NCI-H1436 (cell line): ENCODE data around the gene DDT.
"Not testable (repeated sequence)": the region's sequence is repeated elsewhere in the genome, so short reads cannot be mapped to it uniquely, and the experiment has no call there.

Source experiments
- DNase-seq: peaks from one replicate; lab custom pipeline; 2025; lab: John Stamatoyannopoulos, UW

DDT gene

DNA sequence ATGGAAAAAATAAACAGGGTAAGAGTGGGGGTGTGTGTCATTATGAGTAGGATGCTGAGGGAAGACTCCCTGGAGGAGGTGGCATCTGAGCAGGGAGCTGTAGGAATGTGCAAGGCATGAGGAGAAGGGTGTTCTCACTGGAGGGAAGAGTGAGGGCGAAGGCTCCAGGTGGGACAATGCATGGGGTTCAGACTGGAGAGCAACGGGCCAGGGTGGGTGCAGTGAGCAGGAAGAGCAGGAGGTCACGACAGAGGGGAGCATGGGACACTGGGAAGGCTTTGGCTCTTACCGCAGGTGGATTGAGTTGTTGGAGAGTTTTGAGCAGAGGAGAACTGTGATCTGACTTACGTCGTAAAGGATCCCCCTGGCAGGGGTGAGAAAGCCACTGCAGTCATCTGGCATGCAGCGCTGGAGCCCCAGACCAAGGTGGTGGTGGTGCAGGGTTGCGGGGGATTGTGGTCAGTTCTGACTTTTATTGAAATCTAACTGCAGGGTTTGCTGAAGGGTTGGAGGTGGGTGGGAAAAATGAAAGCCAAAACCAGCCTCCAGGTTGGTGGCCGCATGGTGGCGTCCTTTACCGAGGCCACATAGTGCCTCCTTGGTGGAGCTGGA lies 21.3 kb downstream of the DDT start:
- not testable (repeated sequence) for DNase-seq

GRCh38 chr22:23951383-23951782 lies 22.9 kb downstream of the DDT start:
- not testable (repeated sequence) for DNase-seq

DNA sequence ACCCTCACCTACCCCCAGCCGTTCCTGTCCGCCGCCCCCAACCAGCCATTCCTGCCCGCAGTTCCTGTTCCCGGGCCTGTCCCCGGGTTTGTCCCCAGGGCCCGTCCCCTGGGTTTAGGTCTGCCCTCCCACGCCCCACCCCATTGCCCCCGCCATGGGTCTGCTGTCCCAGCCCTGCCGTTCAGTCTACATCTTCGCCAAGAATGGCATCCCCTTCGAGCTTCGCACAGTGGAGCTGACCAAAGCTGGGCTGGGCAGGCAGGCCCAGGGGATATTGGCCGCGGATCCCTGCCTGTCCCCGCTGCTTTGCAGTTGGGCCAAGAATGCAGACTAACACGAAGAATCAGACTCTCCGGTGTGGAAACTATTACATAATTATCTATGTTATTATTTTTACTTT lies 24.5 kb downstream of the DDT start:
- not testable (repeated sequence) for DNase-seq

DNA sequence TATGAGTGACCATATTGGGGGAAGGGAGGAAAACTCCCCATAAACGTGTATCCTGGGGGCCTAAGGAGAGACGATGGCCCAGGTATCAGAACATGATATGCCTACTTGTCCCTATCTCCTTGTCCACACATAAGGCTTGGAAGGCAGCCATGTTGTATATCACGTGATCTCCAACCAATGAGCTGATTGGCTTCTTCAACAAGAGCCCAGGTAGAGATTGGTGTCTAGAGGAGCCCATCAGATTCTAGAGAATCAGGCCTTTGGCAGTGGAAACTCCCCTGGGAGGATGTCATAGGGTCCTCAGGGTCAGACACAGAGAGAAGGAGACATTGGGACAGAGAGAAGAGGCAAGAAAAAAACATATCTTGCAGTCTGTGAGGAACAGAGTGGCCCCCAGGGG lies 26.9 kb downstream of the DDT start:
- DNase-seq, result not testable (repeated sequence)

DNA sequence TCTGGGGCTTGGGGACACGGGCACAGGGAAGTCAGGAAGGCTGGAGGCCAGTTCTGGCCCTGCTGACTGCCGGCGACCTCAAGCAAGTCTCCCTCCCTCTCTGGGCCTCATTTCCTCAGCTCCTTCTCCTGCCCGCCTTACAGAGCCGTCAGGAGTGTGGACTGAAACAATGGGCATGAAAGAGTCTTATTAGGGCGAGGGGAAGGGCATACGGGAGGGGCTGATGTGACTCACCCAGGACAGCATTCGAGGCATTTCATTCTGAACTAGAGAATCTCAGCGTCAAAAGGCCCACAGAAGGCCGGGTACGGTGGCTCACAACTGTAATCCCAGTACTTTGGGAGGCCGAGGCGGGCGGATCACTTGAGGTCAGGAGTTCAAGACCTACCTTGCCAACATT lies 34.1 kb downstream of the DDT start:
- DNase-seq, result not testable (repeated sequence)

DNA sequence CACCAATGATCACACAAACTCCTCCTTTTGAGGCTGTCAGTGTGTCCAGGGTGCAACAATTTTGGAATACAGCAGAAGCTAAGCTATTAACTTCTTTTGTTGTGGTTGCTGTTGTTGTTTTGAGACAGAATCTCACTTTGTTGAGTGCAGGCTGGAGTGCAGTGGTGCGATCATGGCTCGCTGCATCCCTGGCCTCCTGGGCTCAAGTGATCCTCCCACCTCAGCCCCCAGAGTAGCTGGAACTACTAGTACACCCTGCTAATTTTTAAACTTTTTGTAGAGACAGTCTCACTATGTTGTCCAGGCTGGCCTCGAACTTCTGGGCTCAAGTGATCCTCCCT lies 35.3 kb downstream of the DDT start:
- DNase-seq, result no peak

GRCh38 chr22:23938328-23939016 lies 35.8 kb downstream of the DDT start:
- no peak for DNase-seq

GRCh38 chr22:23926561-23926960 lies 47.7 kb downstream of the DDT start:
- DNase-seq, result no peak

- DNase-seq, result no peak
Measured at GRCh38 chr22:23925020-23925606, 49.1 kb downstream of the DDT start.

GRCh38 chr22:23922921-23923320 lies 51.3 kb downstream of the DDT start:
- DNase-seq, result no peak

- DNase-seq, result not testable (repeated sequence)
Measured at GRCh38 chr22:23921586-23922201, 52.5 kb downstream of the DDT start.
